HG02678 (cell line): Measurements from ENCODE around the gene COL18A1.

ENCODE experiments used
- ATAC-seq: cut with Tn5 transposase; IDR thresholded peaks from one replicate; pipeline ENCODE4 v1.9.1; 2021; ENCODE audit warnings: mild to moderate bottlenecking, moderate library complexity; ENCODE audit not compliant: unreplicated experiment

The COL18A1 gene

DNA sequence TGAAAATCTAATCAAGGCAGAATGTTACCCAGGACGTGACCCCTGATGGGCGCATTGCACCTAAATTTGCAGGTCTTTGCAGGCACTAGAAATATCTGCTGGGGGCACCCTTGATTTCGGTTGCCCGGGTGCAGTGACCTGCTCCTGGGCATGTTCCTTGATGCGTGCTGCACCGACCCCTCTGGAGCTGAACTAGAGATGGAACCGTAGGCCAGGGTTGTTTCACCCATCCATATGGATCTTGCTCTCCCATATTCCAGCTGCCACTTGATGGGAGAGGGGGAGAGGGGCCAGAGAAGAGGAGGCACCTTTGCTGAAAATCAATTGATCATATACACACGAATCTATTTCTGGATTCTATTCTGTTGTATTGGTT is 8.4 kb upstream of the COL18A1 start:
- no peak for ATAC-seq

DNA sequence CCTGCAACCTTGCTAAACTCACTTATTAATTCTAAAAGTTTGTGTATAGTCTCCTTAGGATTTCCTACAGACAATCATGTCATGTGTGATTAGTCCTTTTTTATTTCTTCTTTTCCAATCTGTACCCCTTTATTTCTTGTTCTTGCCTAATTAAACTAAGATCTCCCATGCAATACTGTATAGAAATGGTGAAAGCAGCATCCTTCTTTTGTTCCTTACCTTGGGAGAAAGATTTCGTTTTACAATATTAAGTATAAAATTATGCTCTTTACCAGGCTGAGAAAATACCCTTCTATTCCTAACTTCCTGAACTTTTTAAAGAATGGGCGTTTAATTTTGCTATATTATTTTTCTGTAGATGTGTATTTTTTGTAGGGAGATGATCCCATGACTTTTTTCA is 7.6 kb upstream of the COL18A1 start:
- ATAC-seq, result no peak

DNA sequence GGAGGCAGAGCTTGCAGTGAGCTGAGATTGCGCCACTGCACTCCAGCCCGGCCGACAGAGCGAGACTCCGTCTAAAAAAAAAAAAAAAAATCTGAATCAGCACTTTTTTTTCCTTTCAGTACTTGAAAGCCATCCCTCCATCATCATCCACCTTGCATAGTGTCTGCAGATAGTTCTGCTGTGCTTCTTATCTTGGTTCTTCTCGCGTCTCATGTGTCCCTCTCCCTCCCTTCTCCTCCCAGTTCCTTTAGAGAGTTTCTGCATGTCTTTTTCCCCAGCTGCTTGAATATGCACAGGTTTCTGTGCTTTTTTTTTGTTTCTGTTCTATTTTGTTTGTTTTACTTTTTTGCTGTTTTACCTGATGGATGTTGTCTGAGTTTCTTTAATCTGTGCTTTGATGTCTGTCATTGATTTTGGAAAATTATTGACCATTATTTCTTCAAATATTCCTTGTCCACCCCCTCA is 3.9 kb upstream of the COL18A1 start:
- ATAC-seq, result no peak

DNA sequence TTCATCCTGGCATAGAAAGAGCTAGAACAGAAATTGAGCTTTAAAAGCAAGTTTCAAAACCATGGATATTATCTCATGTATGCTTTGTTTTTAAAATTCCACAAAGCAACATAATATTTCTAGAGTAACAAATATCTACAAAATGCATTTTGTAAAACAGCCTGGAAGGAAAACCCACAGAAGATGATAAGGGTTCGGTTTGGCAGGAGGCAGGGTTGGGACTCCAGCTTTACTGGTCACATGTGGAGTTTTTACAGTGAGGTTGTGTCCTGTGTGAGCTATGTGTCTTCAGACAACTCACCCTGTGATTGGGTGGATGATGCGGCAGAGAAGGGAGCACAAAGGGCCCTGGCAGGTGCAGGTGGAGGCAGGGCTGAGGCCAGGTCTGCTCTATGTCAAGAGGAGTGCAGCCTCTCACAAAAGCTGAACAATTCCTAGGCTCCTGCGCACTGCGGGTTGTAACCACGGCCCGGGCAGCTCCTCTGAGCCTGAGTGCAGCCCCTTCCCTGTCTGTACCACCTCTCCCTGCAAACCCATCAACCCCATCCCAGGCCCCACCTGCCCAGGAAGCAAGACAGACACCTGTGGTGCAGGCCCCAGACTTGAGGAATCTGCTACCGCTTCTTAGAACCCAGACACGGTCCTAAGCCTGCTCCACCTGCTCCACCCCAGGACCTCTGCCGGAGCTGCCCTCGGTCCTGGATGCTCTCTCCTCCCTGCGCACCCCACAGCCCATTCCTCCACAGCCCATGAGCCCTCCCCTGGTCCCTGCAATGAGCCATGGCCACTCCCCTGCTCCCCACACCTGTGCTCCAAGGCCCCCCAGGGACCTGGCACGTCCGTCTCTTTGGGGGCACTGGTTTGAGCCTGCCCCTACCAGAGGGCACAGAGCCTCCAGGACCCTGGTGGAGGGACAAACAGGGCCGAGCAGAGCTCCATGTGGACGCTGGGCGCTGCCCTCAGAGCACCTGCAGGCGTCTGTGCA is 2.8 kb upstream of the COL18A1 start:
- no peak for ATAC-seq

DNA sequence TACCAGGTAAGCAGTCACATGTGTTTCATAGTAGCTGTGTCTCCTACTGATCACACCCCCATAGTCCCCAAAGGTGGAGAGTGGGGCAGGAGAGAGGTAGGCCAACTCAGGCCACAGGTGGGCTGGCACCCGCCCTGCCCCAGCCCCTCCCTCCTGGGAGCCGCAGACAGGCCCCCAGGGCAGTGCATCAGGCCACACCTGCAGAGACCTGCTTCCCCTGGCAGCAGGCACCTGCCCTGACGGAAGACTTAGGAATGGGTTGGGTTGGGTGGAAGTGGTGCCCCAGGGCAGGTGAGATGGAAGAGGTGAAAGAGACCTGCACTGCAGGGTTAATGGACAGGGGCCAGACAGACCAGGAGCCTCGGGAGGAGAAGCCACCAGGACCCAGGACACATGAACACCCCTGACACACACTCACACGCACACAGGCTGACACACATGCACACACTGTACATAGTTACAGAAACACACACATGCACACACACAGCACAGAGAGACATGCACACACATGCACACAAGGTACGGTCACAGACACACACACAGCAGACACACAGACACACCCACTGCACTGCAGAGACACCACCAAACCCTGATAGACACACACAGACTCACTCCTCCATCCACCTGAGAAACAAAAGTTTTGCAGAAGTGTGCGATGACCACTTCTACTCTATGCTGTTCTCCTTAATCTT is 1.7 kb upstream of the COL18A1 start:
- no peak for ATAC-seq

DNA sequence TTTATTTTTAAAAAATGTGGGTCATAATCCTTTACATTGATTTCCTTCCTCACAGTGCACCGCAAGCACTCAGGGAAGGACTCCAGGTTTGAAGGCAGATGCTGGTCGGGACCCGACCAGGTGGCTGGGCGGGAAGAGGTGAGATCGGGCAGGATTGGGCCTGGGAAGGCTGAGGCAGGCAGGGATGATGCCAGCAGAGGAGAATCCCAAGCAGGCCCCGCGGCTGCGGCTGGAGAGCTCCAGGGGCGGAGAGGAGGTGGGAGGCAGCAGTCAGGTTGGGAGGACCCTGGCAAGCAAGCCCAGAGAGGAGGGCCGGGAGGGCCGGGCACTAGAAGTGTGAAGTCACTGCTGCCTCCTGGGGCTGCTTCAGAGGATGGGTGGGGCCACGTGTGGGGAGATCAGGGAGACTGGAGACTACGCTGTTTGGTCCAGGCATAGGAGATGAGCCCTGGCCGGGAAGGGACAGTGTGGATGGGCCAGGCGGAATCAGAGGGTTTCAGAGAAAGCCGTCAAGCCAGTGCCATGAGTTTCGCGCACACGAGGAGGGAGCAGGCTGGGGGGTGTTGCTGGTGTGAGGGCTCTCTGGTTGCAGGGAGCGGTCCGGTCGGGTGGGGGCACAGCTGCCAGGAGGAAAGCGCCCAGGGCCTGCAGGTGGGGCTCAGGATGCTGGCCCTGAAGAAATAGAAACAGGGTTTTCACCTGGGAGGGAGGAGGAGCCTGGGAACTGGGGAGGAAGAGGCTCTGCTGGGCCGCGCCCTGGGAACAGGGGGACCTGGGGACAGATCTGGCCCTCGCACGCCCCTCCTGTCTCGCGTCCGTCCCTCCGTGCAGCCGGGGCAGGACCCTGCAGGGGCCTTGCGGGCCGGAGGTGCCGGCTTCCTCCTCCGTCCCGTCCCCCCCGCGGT is 888 bp upstream of the COL18A1 start:
- ATAC-seq, result no peak

DNA sequence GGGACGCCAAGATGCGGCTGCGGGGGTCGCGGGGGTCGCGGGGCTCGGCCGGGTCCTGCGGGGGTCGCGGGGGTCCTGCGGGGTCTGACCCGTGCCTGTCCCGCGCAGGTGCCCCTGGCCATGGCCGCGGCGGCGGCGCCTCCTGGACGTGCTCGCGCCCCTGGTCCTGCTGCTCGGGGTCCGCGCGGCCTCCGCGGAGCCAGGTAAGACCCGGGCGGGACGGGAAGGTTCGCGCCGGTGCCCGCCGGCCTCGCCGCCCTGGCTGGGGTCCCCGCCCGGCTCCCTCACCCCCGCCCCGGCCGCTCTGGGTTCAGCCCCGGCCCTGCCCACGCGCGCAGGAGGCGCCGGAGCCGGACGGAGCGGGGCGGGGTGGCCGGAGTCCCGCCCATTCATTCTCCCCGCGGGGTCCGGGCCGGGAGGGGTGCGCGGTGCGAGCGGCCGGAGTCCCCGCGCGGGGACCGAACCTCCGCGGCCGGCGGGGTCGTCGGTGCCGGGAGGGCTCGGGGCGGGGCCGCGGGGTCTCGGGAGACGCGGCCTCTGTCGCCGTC is 380 bp downstream of the COL18A1 start:
- ATAC-seq, result no peak

DNA sequence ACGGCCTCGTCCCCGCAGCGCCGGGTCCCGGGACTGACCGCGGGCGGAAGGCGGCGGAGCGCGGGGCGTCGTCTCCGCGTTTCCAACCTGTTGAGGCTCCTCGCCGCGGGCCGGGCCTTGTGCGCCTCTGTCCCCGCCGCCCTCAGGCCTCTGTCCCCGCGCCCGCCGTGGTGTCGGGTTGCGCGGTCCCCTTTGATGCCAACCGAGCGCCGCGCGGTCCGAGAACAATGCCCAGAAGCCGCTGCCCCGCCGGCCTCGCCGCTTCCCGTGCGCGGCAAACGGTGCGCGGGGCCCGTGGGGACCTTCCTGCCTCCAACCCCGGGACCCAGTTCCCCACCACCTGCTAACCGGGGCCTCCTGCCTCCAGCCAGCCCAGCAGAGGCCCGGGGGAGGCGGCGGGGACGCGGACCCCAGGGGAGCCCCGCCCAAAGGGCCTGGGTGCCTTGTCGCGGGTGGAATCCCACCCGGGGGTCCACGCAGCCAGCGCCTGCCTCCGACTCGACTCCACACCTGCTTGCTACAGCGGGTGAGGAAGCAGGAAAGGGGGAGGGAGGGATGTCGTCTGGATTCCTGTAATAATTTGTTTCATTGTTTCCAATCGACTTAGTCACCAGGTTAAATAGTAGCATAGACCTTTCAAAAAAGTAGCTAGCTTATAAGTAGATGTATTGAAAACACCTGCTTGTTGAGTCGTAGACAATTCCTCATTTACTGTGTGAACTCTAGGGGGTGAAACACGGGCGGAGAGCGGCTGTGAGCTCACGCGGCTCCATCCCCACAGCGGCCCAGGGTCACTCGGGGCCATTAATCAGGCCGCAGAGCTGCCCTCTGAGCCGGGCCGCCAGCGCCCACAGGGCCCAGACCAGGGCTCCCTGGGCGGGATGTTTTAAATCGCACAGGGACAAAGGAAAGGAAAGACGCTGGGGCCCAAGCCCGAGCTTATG is 1.1 kb downstream of the COL18A1 start:
- ATAC-seq, result no peak

DNA sequence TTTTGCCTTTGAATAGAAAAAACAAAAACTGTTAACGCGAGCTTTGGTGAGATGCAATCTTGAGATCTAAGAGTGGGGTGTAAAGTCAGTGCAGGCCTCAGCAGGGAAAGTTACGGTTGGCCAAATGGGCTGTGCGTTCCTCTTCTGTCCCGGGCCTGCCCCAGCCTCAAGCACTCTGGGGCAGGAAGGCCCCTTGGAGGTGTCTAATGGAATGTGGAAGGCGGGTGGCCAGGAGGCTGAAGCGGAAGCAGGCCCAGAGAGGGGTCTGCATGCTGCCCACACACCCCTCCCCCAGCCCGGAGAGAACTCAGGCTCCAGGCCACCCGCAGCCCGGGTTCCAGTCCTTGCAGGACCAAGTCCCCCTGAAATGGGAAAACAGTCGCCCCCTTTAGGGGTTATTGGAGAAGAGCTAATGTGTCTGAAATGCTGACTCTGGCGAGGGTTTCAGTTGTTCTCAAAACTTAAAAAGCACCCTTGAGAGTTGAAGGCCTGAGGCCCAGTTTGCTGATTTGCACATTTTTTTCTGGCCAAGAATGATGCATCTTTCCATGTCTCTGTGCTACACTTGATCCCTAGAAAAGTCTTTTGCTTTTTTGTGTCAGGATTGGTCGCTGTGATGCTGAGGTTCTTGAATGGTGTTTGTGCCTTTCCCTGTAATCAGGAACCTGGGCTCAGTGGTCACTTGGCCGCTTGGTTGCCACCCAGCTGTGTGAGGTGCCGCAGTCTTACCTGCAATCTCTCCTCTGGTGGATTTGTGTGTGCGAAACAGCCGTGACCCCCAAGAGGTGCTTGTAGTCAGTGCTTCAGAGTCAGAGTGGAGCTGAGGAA is 2.0 kb downstream of the COL18A1 start:
- no peak for ATAC-seq

DNA sequence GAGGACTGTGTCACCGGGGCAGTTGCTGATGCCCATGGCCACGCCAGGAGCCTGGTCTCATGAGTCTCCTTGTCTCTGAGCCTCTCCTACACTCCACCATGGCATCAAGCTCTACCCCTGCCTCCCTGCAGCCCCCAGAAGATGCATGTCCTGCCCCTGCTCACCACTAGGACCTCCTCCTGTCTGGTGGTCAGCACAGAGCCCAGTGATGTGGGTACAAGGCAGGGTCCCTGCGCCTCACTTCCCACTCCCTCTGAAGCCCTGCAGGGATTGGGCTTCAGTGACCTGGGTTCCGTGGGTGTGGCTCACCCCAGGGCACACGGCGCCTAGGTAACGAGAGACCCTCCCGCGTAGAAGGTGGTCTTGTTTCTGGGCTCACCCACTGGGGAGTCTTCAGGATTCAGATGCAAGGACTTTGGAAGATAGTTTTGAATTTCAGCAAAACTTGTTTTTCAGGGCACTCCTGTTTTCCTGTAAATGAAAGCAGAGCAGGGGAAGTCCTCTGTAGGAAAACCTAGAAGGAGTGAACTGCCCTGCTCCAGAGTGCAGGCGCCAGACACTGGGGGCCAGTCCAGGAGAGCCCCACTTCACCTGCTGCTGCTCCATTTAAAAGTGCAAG is 2.8 kb downstream of the COL18A1 start:
- no peak for ATAC-seq

DNA sequence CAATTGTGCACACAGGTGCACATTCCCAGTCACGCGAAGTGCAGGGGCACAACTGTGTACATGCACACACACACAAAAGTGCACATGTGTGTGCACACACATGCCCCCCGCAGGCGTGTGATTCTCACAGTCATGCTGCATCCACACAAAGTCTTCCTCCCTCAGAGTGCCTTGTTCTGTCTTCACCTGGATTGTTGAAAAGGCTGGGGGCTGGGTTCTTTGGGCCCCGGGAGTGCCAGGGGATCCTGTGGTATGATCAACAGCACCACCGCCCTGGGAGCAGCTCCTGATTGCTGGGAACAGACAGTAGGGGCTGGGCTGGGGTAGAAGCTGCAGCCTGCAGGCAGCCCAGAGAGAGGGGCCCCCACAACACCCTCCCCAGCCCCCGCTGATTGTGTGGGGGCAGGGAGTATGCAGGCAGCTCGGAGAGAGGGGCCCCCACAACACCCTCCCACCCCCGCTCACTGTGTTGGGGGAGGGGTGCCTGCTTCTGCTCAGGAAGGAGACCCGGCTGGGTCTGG is 3.4 kb downstream of the COL18A1 start:
- ATAC-seq, result no peak

DNA sequence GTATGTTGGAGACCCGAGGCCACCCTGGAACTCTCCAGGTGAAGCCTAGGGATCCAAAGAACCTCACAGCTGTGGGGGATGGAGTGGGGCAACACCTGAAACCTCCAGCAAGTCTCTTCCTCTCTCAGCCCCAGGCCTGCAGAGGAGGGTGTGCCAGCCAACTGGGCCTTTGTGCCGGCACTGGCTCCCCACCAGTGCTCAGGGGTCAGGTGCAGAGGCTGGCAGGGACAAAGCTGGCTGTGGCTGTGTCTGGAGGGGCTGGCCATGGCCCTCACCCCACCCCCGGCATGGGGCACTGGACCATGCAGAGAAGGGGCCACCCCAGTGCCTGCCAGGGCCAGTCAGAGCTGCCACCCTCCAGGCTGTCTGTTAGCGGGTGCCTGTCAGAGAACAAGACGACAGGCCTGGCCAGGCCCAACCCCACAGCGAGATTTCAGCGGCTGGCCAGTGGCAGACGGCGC is 3.9 kb downstream of the COL18A1 start:
- ATAC-seq, result no peak

DNA sequence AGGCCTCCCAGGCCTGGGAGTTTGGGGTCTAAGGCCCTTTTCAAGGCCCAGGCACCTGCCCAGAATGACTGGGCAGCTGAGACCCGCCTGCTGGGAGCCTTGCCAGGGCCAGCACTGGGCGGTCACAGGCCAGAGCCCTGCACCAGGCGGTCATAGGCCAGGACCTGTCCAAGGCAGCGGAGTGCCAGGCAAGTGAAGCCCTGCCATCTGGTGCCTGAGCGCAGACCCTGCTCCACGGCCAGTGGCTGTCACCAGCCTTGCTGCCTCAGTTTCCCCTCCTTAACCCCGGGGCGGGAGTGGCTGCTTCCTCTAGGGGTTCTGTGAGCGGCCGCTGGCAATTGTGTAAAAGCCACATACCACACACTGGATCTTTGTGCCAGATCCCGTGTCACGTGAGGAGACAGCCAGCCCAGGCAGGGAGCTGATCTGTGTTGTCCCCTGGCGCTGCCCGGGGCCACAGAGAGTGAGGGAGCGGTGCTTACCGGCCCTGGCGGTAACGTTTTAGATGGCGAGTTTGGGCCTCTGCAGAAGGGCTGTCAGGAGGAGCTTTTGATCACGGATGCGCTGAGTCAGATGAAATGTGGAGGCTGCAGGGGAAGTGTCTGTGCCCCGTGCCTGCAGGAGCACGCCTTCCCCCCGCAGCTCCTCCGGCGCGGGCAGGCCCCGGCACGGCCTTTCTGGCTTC is 4.6 kb downstream of the COL18A1 start:
- ATAC-seq, result no peak

DNA sequence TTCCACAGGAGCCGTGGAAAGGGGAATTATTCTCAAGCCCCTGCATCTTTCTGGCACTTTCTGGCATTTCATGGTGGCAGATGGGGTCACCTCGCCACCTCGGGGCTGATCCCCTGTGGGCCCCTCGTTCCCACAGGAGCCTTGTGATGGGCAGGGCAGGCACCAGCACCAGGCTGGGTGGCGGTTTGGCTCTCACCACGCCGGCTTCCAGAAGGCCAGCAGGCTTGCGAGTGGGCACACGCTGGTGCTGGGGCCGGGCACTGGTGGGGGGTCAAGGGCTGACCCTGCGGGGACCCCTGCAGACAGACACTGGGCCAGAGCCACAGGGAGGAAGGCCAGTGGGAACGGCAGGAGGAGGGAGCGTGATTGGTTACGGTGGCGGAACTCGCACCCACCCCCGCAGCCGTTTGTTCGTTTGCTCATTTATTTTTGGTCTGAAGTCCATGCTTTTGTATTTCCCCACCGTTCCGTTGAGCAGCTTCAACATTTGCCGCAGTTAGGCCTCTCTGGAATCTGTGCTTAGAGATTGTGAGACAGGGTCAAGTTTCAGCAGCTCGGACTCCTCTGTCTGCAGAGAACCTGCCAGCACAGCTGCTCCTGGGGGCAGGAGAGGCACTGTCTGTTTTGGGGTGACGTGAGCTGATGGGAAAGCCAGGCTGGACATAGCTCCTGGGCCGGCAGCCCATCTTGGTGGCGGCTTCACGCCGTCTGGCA is 5.3 kb downstream of the COL18A1 start:
- ATAC-seq, result no peak

DNA sequence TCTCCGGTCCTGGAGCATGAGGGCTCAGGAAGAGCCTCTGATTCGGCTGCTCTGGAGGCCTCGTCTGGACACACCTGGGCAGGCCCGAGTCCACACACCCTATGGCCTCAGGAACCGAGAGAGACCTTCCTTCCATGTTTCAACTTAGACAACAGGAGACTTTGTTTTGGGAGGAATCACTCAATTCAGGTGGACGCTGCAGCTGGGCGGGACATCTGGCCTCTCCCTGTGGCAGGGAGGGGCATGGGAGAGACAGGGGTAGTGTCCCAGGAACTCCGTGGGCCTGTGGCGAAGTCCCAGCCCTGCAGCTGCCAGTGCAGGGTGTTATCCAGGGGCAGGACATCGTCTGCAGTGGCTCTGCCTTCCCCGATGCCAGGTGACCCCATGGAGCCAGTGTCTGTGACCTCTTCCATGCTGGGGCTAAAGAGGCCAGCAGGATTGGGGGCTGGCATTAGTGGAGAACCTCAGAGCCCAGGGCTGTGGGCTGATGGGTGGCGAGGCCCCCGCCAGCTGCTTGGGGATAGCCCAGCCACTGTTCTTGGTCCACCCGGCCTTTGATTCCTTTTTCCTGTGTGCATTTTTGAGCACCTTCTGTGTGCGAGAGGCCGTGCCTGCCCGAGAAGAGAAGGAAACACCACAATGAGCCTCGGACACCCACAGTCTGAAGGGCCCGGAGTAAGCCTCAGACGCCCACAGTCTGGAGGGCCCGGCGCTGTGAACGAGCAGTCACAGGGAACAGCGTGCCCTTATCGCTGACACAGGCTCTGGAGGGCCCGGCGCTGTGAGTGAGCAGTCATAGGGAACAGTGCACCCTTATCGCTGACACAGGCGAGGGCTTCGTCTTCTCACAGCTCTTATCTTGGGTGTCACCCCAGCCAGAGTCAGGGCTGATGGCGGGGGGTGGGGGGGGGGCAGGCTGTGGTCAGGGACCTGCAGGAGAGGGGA is 6.2 kb downstream of the COL18A1 start:
- ATAC-seq, result no peak

DNA sequence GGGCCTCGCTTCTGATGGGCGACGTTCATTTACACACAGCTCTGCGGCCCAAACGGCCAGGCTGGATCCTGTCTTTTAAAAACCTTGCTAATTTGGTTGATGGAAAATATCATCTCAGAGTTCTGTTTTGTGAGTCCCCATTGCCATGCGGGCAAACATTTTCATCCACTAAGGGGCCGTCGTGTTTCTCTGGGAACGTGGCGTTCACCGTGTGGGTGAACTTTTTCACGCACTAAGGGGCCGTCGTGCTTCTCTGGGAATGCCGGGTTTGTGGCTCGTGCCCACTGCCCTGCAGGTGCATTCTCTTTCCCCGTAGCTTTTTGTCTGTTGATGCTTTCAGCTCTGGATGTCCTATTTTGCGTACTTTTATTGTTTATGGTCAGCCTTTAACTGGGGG is 6.8 kb downstream of the COL18A1 start:
- ATAC-seq, result no peak
